H1 (cell line): ENCODE results near the gene LRRC4C. TPM values are rescaled to one million over a fixed set of nuclear protein-coding genes. Genes with fewer than 3 reads are reported as not detected.

Experiments
- CTCF ChIA-PET: fragments of 300-600 bp; sonication (Branson Sonifier 250); formaldehyde crosslinking; loops from one replicate; lab custom pipeline; 2021; ENCODE audit not compliant: partially characterized antibody; lab: Charles Lee
- POLR2A ChIA-PET: fragments of 300-600 bp; sonication (Branson Sonifier 250); formaldehyde crosslinking; loops from one replicate; lab custom pipeline; 2021; ENCODE audit warnings: inconsistent platforms; ENCODE audit not compliant: partially characterized antibody; lab: Charles Lee
- DNase-seq, 2 experiments: peaks; one replicate each; pipeline versions ENCODE4 v3.0.0 to v3.0.0-alpha.2; 2010 to 2022; ENCODE audit warnings: low spot score in 2 of 2, low read depth in 1 of 2, mixed read lengths in 1 of 2
- FAIRE-seq: peaks from 2 replicates; lab custom pipeline; 2011; peaks lifted over from hg19 to GRCh38; lab: Jason Lieb, UNC
- H2AFZ ChIP-seq: 2 replicates; pipeline ENCODE4 v1.8.1; 2012; ENCODE audit warnings: low read length, inconsistent platforms
- H2AK5ac ChIP-seq: 2 replicates; pipeline ENCODE4 v1.6.1; 2013; ENCODE audit warnings: low read depth, low read length
- H2BK120ac ChIP-seq: replicated peaks from 2 replicates; pipeline ENCODE3; 2013; ENCODE audit warnings: low read depth, low read length, inconsistent platforms
- H2BK12ac ChIP-seq: 2 replicates; pipeline ENCODE4 v1.6.1; 2013; ENCODE audit warnings: low read depth, low read length
- H2BK15ac ChIP-seq: 2 replicates; pipeline ENCODE4 v1.6.1; 2013; ENCODE audit warnings: low read length
- H2BK20ac ChIP-seq: 2 replicates; pipeline ENCODE4 v1.6.1; 2013; ENCODE audit warnings: low read length
- H2BK5ac ChIP-seq: 2 replicates; pipeline ENCODE4 v1.6.1; 2013; ENCODE audit warnings: low read depth, low read length
- H3K14ac ChIP-seq: 2 replicates; pipeline ENCODE4 v1.6.1; 2013; ENCODE audit warnings: inconsistent platforms; ENCODE audit not compliant: insufficient read length
- H3K18ac ChIP-seq: 2 replicates; pipeline ENCODE4 v1.6.1; 2013; ENCODE audit warnings: low read length; ENCODE audit errors: extremely low read depth
- H3K23ac ChIP-seq: 2 replicates; pipeline ENCODE4 v1.6.1; 2013; ENCODE audit warnings: inconsistent platforms; ENCODE audit not compliant: insufficient read length
- H3K23me2 ChIP-seq: 2 replicates; pipeline ENCODE4 v1.6.1; 2013; ENCODE audit warnings: low read depth, low read length
- H3K27ac ChIP-seq: 2 replicates; pipeline ENCODE4 v1.6.1; 2011; ENCODE audit warnings: low read depth, low read length, inconsistent platforms
- H3K27me3 ChIP-seq, 4 experiments: replicated peaks in 1 of 4; 1 replicate in 1 of 4; 2 replicates in 3 of 4; pipeline versions ENCODE4 v1.6.1 to v1.8.1; 2011 to 2013; ENCODE audit warnings: low read length in 3 of 4, mild to moderate bottlenecking in 3 of 4, inconsistent platforms in 2 of 4, mixed read lengths in 2 of 4, moderate library complexity in 1 of 4; ENCODE audit not compliant: control insufficient read depth in 3 of 4, insufficient read depth in 3 of 4; ENCODE audit errors: extremely low read depth in 1 of 4
- H3K36me3 ChIP-seq, 4 experiments: 2 replicates each; pipeline versions ENCODE4 v1.6.1 to v1.8.1; 2011 to 2013; ENCODE audit warnings: mild to moderate bottlenecking in 4 of 4, low read length in 3 of 4, moderate library complexity in 2 of 4, control low read depth in 1 of 4, inconsistent platforms in 1 of 4; ENCODE audit not compliant: insufficient read depth in 4 of 4, control insufficient read depth in 2 of 4
- H3K4ac ChIP-seq: replicated peaks from 2 replicates; pipeline ENCODE3; 2013; ENCODE audit warnings: low read length, low read depth, mixed read lengths, inconsistent platforms; ENCODE audit not compliant: insufficient read length
- H3K4me1 ChIP-seq, 4 experiments: replicated peaks in 1 of 4; 1 replicate in 1 of 4; 2 replicates in 3 of 4; pipeline versions ENCODE4 v1.6.1 to v1.8.1; 2011 to 2013; ENCODE audit warnings: low read length in 3 of 4, inconsistent platforms in 2 of 4, mixed read lengths in 1 of 4; ENCODE audit not compliant: insufficient read depth in 4 of 4, control insufficient read depth in 3 of 4
- H3K4me2 ChIP-seq, 2 experiments: 2 replicates each; pipeline versions ENCODE4 v1.6.1 to v1.8.1; 2011 to 2013; ENCODE audit warnings: low read depth in 2 of 2, low read length in 2 of 2, control low read depth in 1 of 2, inconsistent platforms in 1 of 2, mild to moderate bottlenecking in 1 of 2; ENCODE audit not compliant: insufficient read depth in 1 of 2
- H3K4me3 ChIP-seq, 4 experiments: fragments of 200-600, 300-600 bp in 1 of 4; sonication (generic), shearing (Covaris generic), sonication (Bioruptor Twin) in 1 of 4; 2 replicates each; pipeline versions ENCODE4 v1.5.1 to v1.8.1; 2011 to 2016; ENCODE audit warnings: low read length in 4 of 4, low read depth in 3 of 4, control low read depth in 2 of 4, inconsistent platforms in 2 of 4, mild to moderate bottlenecking in 2 of 4, mixed read lengths in 1 of 4, moderate library complexity in 1 of 4; ENCODE audit not compliant: insufficient read depth in 2 of 4; ENCODE audit errors: extremely low read depth in 1 of 4
- H3K56ac ChIP-seq: replicated peaks from 2 replicates; pipeline ENCODE3; 2013; ENCODE audit warnings: low read depth, mild to moderate bottlenecking, mixed read lengths, low read length, inconsistent platforms; ENCODE audit not compliant: insufficient read length
- H3K79me1 ChIP-seq: 2 replicates; pipeline ENCODE4 v1.6.1; 2013; ENCODE audit warnings: low read depth, low read length, control low read depth
- H3K79me2 ChIP-seq, 2 experiments: 2 replicates each; pipeline versions ENCODE4 v1.6.1 to v1.8.1; 2012 to 2013; ENCODE audit warnings: low read length in 2 of 2, mild to moderate bottlenecking in 2 of 2, inconsistent platforms in 1 of 2; ENCODE audit not compliant: insufficient read depth in 2 of 2, control insufficient read depth in 1 of 2
- H3K9ac ChIP-seq, 4 experiments: replicated peaks in 1 of 4; 1 replicate in 1 of 4; 2 replicates in 3 of 4; pipeline versions ENCODE4 v1.6.1 to v1.8.1; 2011 to 2013; ENCODE audit warnings: low read depth in 3 of 4, low read length in 3 of 4, control low read depth in 2 of 4, mild to moderate bottlenecking in 2 of 4, moderate library complexity in 2 of 4, inconsistent platforms in 1 of 4; ENCODE audit errors: extremely low read depth in 1 of 4
- H3K9me3 ChIP-seq, 2 experiments: 2 replicates each; pipeline versions ENCODE4 v1.6.1 to v1.8.1; 2012 to 2013; ENCODE audit warnings: mild to moderate bottlenecking in 2 of 2, moderate library complexity in 2 of 2, control low read depth in 1 of 2, inconsistent platforms in 1 of 2, low read depth in 1 of 2, low read length in 1 of 2, mixed read lengths in 1 of 2; ENCODE audit not compliant: insufficient read depth in 2 of 2
- H4K20me1 ChIP-seq, 2 experiments: replicated peaks in 1 of 2; 2 replicates each; pipeline versions ENCODE3 to v1.8.1; 2011 to 2013; ENCODE audit warnings: inconsistent platforms in 2 of 2, low read length in 2 of 2, mild to moderate bottlenecking in 1 of 2; ENCODE audit not compliant: insufficient read depth in 2 of 2, control insufficient read depth in 1 of 2
- H4K5ac ChIP-seq: 2 replicates; pipeline ENCODE4 v1.6.1; 2013; ENCODE audit warnings: low read length, low read depth, mixed read lengths, inconsistent platforms; ENCODE audit not compliant: insufficient read length
- H4K8ac ChIP-seq: 2 replicates; pipeline ENCODE4 v1.8.0; 2013; ENCODE audit warnings: mild to moderate bottlenecking, moderate library complexity, low read length, inconsistent platforms; ENCODE audit not compliant: insufficient read depth; ENCODE audit errors: extremely low read depth
- H4K91ac ChIP-seq: replicated peaks from 2 replicates; pipeline ENCODE3; 2013; ENCODE audit warnings: low read length, mixed read lengths, inconsistent platforms; ENCODE audit not compliant: insufficient read length
- CBX8 ChIP-seq: fragments of 300-800, 300-1000 bp; sonication (generic); IDR thresholded peaks from 2 replicates; pipeline ENCODE4 v1.7.1; 2016; ENCODE audit warnings: low read depth, low read length, borderline replicate concordance
- CEBPB ChIP-seq: IDR thresholded peaks from 2 replicates; pipeline ENCODE4 v1.6.1; 2012; ENCODE audit warnings: low read depth, low read length
- CREB1 ChIP-seq: IDR thresholded peaks from 2 replicates; pipeline ENCODE4 v1.6.1; 2012; ENCODE audit warnings: inconsistent platforms
- CTBP2 ChIP-seq: IDR thresholded peaks from 2 replicates; pipeline ENCODE4 v1.7.0; 2011; ENCODE audit warnings: borderline replicate concordance, mild to moderate bottlenecking, moderate library complexity, mixed read lengths, low read length; ENCODE audit not compliant: insufficient read depth, insufficient read length
- CTCF ChIP-seq, 3 experiments: IDR thresholded peaks; 1 replicate in 2 of 3; 2 replicates in 1 of 3; pipeline versions ENCODE4 v1.5.1 to v1.6.1; 2011; ENCODE audit warnings: low read length in 3 of 3, mild to moderate bottlenecking in 3 of 3, inconsistent platforms in 2 of 3, low read depth in 1 of 3, moderate library complexity in 1 of 3; ENCODE audit not compliant: insufficient read depth in 1 of 3; ENCODE audit errors: control extremely low read depth in 1 of 3
- GTF2F1 ChIP-seq: IDR thresholded peaks from 2 replicates; pipeline ENCODE4 v1.6.1; 2012; ENCODE audit warnings: low read depth, low read length, improper control_type of control experiment, borderline replicate concordance
- NRF1 ChIP-seq: IDR thresholded peaks from 2 replicates; pipeline ENCODE4 v1.6.1; 2011; ENCODE audit warnings: mild to moderate bottlenecking, low read depth, low read length, improper control_type of control experiment
- POLR2A ChIP-seq, 2 experiments: IDR thresholded peaks; 1 replicate in 1 of 2; 2 replicates in 1 of 2; pipeline ENCODE4 v1.6.1; 2011; ENCODE audit warnings: low read depth in 2 of 2, low read length in 2 of 2, mild to moderate bottlenecking in 2 of 2; ENCODE audit errors: control extremely low read depth in 1 of 2
- RAD21 ChIP-seq, 2 experiments: IDR thresholded peaks in 1 of 2; conservative IDR thresholded peaks in 1 of 2; 2 replicates each; pipeline ENCODE4 v1.6.1; 2011; ENCODE audit warnings: low read depth in 2 of 2, low read length in 2 of 2, improper control_type of control experiment in 1 of 2, inconsistent platforms in 1 of 2, mild to moderate bottlenecking in 1 of 2, moderate library complexity in 1 of 2
- SUZ12 ChIP-seq: fragments of 200-600 bp; sonication (generic); IDR thresholded peaks from 2 replicates; pipeline ENCODE4 v1.6.1; 2012; ENCODE audit warnings: mild to moderate bottlenecking, inconsistent platforms, low read length, moderate library complexity, mixed read lengths
- TAF1 ChIP-seq: IDR thresholded peaks from 2 replicates; pipeline ENCODE4 v1.6.1; 2011; ENCODE audit warnings: mild to moderate bottlenecking, low read depth, low read length
- TBP ChIP-seq: IDR thresholded peaks from 2 replicates; pipeline ENCODE4 v1.6.1; 2011; ENCODE audit warnings: low read depth, low read length, improper control_type of control experiment
- WGBS, 2 experiments: shearing (Covaris generic) in 1 of 2; methylation state at CpG; one replicate each; pipeline versions ENCODE4 v1.1.6 to v1.1.7; 2013 to 2015; ENCODE audit warnings: low lambda C conversion rate in 2 of 2, mixed read lengths in 2 of 2, inconsistent platforms in 1 of 2, low coverage in 1 of 2, missing lambda C conversion rate in 1 of 2; ENCODE audit not compliant: insufficient replicate concordance in 2 of 2, insufficient coverage in 1 of 2, insufficient read length in 1 of 2; ENCODE audit errors: extremely low coverage in 1 of 2, missing lambda C conversion rate in 1 of 2; 5-methylcytosine and 5-hydroxymethylcytosine counted together
- polyA plus RNA-seq, 7 experiments: library from polyadenylated mRNA; depleted of rRNA in 3 of 7; stranded (reverse) in 5 of 7; unstranded in 2 of 7; fragments of >200 nt in 5 of 7; fragments of 200-250 nt in 2 of 7; gene quantifications; 1 replicate in 5 of 7; 2 replicates in 1 of 7; 4 replicates in 1 of 7; pipeline versions ENCODE4 v1.2.1 to v1.2.3, GENCODE V29; 2011 to 2013; ENCODE audit warnings: missing spikeins in 2 of 7, mixed read lengths in 2 of 7
- total RNA-seq: library from RNA; stranded (reverse); fragmentation: NEBNext Ultra II Directional; extraction: Animal tissue kit (Norgen Biotek cat#: 25700); gene quantifications from 2 replicates; pipeline ENCODE4 v1.2.1, GENCODE V29; 2021

LRRC4C gene
- total and polyA plus RNA-seq, 2 of the 8 experiments (the other 6 are each of a cell fraction or from before 2014, with no cell fraction given): 0.23 to 2.2 TPM

DNA sequence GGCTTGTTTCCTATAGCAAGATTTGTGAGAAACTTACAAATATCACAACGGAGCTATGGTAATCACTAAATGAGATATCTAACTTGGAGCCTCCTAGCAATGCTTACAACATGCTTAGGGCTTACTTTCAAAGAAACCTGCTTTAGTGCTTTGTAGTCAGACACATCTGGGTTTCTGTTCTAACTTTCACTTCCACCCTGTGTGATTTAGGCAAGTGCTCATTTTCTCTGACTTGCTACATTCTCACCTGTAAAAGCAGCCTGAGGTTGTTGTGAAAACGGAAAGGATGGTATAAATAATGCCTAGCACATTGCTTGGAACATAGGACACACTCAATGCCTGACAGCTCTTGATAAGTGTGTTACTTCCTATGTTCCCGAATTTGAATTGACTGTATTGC lies 45.6 kb downstream of the LRRC4C start:
- Histone ChIP-seq H3K9ac (no peak overlapping the region), H2BK15ac (no peak overlapping the region), H3K56ac (no peak overlapping the region), H3K27ac (no peak overlapping the region), H3K23me2 (no peaks in the 10 kb centered on the region), H4K8ac (no peak overlapping the region), H3K23ac (no peak overlapping the region), H2BK120ac (no peak overlapping the region), H3K27me3 (no peaks in the 10 kb centered on the region), H3K79me2 (no peaks in the 10 kb centered on the region), H3K18ac (no peak overlapping the region), H3K4me3 (no peak overlapping the region), H2AFZ (peak overlapping the region; percentile 74; the same call in 1 of the 2 replicates), H2AK5ac (no peak overlapping the region), H2BK5ac (peak overlapping the region; percentile 27; the same call in 1 of the 2 replicates), H2BK12ac (no peak overlapping the region), H3K4me1 (no peaks in the 10 kb centered on the region), H3K36me3 (no peaks in the 10 kb centered on the region), H4K5ac (no peak overlapping the region), H3K4ac (no peak overlapping the region), H3K14ac (no peak overlapping the region), H3K79me1 (no peaks in the 10 kb centered on the region), H4K91ac (no peak overlapping the region), H3K9me3 (no peaks in the 10 kb centered on the region), H4K20me1 (no peaks in the 10 kb centered on the region), H2BK20ac (no peak overlapping the region), H3K4me2 (no peak overlapping the region)
- DNase-seq: no peak
- CTCF ChIA-PET: no interaction called here
- POLR2A ChIA-PET: interaction anchor here (0.7 kb wide), 1 partner anchor 647 kb away, joined by 3 read pairs; no protein-coding TSS in a partner anchor
- 95% methylated on average over 3 of the region's 3 CpGs; no CpG with 5 or more reads in 1 of the 2 experiments for WGBS, 2 experiments
- FAIRE-seq: no peak
- TF ChIP-seq POLR2A (IDR thresholded peaks at IDR 0.05; ENCODE audit: control extremely low read depth in 1 of 2, low read depth in 2 of 2, low read length in 2 of 2) (no peak), NRF1 (no peak), TAF1 (no peak), CBX8 (no peak), CEBPB (no peak), GTF2F1 (no peak), CTCF (IDR thresholded peaks at IDR 0.05; ENCODE audit: control extremely low read depth in 1 of 3, insufficient read depth in 1 of 3, low read depth in 1 of 3, low read length in 3 of 3) (no peak), TBP (no peak), RAD21 (IDR thresholded peaks at IDR 0.05 in 1 of 2, conservative IDR thresholded peaks at IDR 0.05 in 1 of 2; ENCODE audit: low read depth in 2 of 2, low read length in 2 of 2) (no peak), CREB1 (no peak), CTBP2 (no peak), SUZ12 (no peak)
